ENCODE measurements around the gene LRRC56.
A peak's percentile ranks its signal among the peaks of the same experiment; 100 is the strongest.

Gene LRRC56

GRCh38 chr11:533586-534395 lies 3.5 kb upstream of the LRRC56 start:
- Histone ChIP-seq H3K27me3 (ENCODE audit: control insufficient read depth in 3 of 3, insufficient read depth in 3 of 3, low read depth in 1 of 3, low read length in 3 of 3) (peaks cover 0 to 27% (median 4%) of the 10 kb centered on the region in 3 experiments), H3K4me2 (ENCODE audit: insufficient read depth, low read length, poor library complexity, severe bottlenecking) (peak overlapping the region; percentile 86), H3K4ac (ENCODE audit: low read length) (peak overlapping the region; percentile 53), H4K91ac (ENCODE audit: low read depth, low read length, poor library complexity) (peak overlapping the region; percentile 53), H2BK12ac (ENCODE audit: low read length) (peak overlapping the region; percentile 88), H3K4me1 (ENCODE audit: control insufficient read depth in 2 of 2, insufficient read depth in 1 of 2, low read depth in 1 of 2, low read length in 2 of 2) (peaks cover 12 to 21% of the 10 kb centered on the region in 2 donors), H2BK15ac (ENCODE audit: low read length) (no peak overlapping the region), H2BK120ac (ENCODE audit: low read depth, low read length) (no peak overlapping the region), H3K27ac (replicated peaks; ENCODE audit: low read length) (no peak overlapping the region), H3K4me3 (ENCODE audit: low read length in 2 of 2) (peak overlapping the region in 1 of 2 donors; percentile 76), H3K36me3 (replicated peaks in 1 of 2; ENCODE audit: control insufficient read depth in 2 of 2, insufficient read depth in 2 of 2, low read length in 2 of 2) (peaks cover 22 to 33% of the 10 kb centered on the region in 2 donors), H3K79me1 (ENCODE audit: low read depth, low read length) (peaks cover 11% of the 10 kb centered on the region), H3K18ac (ENCODE audit: low read length) (no peak overlapping the region), H3K23ac (ENCODE audit: low read depth, low read length, poor library complexity) (peak overlapping the region; percentile 85), H3K9ac (ENCODE audit: low read depth, low read length, poor library complexity) (peak overlapping the region; percentile 91), H3K9me3 (replicated peaks in 1 of 2; ENCODE audit: control insufficient read depth in 2 of 2, insufficient read depth in 1 of 2, low read depth in 1 of 2, low read length in 2 of 2) (peaks cover 0 to 2% of the 10 kb centered on the region in 2 donors), H2AFZ (ENCODE audit: low read length) (no peak overlapping the region), H3K14ac (ENCODE audit: low read length) (peak overlapping the region; percentile 82), H4K8ac (ENCODE audit: low read depth, low read length) (no peak overlapping the region), H2BK5ac (ENCODE audit: low read length) (no peak overlapping the region), H2AK5ac (ENCODE audit: low read depth, low read length) (peak overlapping the region; percentile 88)
- DNase-seq (ENCODE audit: low spot score): no peak
- no CpG with 5 or more reads among the region's 37 CpGs for WGBS, 2 donors (ENCODE audit: extremely low coverage in 2 of 2, insufficient read length in 2 of 2, insufficient replicate concordance in 1 of 2)

GRCh38 chr11:534396-535209 lies 2.7 kb upstream of the LRRC56 start:
- Histone ChIP-seq H3K36me3 (replicated peaks in 1 of 2; ENCODE audit: control insufficient read depth in 2 of 2, insufficient read depth in 2 of 2, low read length in 2 of 2) (peaks cover 22 to 31% of the 10 kb centered on the region in 2 donors), H2BK120ac (ENCODE audit: low read depth, low read length) (no peak overlapping the region), H2BK12ac (ENCODE audit: low read length) (peak overlapping the region; percentile 58), H3K4me3 (ENCODE audit: low read length in 2 of 2) (peak overlapping the region; percentile 76 to 95), H3K18ac (ENCODE audit: low read length) (peak overlapping the region; percentile 94), H3K27me3 (ENCODE audit: control insufficient read depth in 3 of 3, insufficient read depth in 3 of 3, low read depth in 1 of 3, low read length in 3 of 3) (peaks cover 0 to 27% (median 4%) of the 10 kb centered on the region in 3 experiments), H3K14ac (ENCODE audit: low read length) (peak overlapping the region; percentile 94), H3K9me3 (replicated peaks in 1 of 2; ENCODE audit: control insufficient read depth in 2 of 2, insufficient read depth in 1 of 2, low read depth in 1 of 2, low read length in 2 of 2) (peaks cover 0 to 2% of the 10 kb centered on the region in 2 donors), H3K4ac (ENCODE audit: low read length) (peak overlapping the region; percentile 53), H2AFZ (ENCODE audit: low read length) (peak overlapping the region; percentile 45), H3K27ac (replicated peaks; ENCODE audit: low read length) (no peak overlapping the region), H3K9ac (ENCODE audit: low read depth, low read length, poor library complexity) (peak overlapping the region; percentile 91), H3K4me2 (ENCODE audit: insufficient read depth, low read length, poor library complexity, severe bottlenecking) (peak overlapping the region; percentile 86), H3K23ac (ENCODE audit: low read depth, low read length, poor library complexity) (peak overlapping the region; percentile 80), H2AK5ac (ENCODE audit: low read depth, low read length) (peak overlapping the region; percentile 88), H2BK15ac (ENCODE audit: low read length) (peak overlapping the region; percentile 75), H4K91ac (ENCODE audit: low read depth, low read length, poor library complexity) (peak overlapping the region; percentile 53), H3K4me1 (ENCODE audit: control insufficient read depth in 2 of 2, insufficient read depth in 1 of 2, low read depth in 1 of 2, low read length in 2 of 2) (peaks cover 12 to 21% of the 10 kb centered on the region in 2 donors), H3K79me1 (ENCODE audit: low read depth, low read length) (peaks cover 12% of the 10 kb centered on the region), H4K8ac (ENCODE audit: low read depth, low read length) (no peak overlapping the region), H2BK5ac (ENCODE audit: low read length) (no peak overlapping the region)
- no CpG with 5 or more reads among the region's 66 CpGs for WGBS, 2 donors (ENCODE audit: extremely low coverage in 2 of 2, insufficient read length in 2 of 2, insufficient replicate concordance in 1 of 2)
- DNase-seq (ENCODE audit: low spot score): no peak

GRCh38 chr11:535210-535518 lies 2.2 kb upstream of the LRRC56 start:
- H3K4me1 ChIP-seq (ENCODE audit: control insufficient read depth in 2 of 2, insufficient read depth in 1 of 2, low read depth in 1 of 2, low read length in 2 of 2): peaks cover 12 to 21% of the 10 kb centered on the region in 2 donors

More at GRCh38 chr11:535210-535518, 2.2 kb upstream of the LRRC56 start:
- Histone ChIP-seq H2AFZ (ENCODE audit: low read length) (no peak overlapping the region), H2BK12ac (ENCODE audit: low read length) (no peak overlapping the region), H2AK5ac (ENCODE audit: low read depth, low read length) (peak overlapping the region; percentile 88), H3K27ac (replicated peaks; ENCODE audit: low read length) (no peak overlapping the region), H3K23ac (ENCODE audit: low read depth, low read length, poor library complexity) (peak overlapping the region; percentile 80), H3K4me3 (ENCODE audit: low read length in 2 of 2) (peak overlapping the region; percentile 76 to 95), H3K9ac (ENCODE audit: low read depth, low read length, poor library complexity) (peak overlapping the region; percentile 91), H4K8ac (ENCODE audit: low read depth, low read length) (no peak overlapping the region), H2BK5ac (ENCODE audit: low read length) (no peak overlapping the region), H3K4ac (ENCODE audit: low read length) (no peak overlapping the region), H3K27me3 (ENCODE audit: control insufficient read depth in 3 of 3, insufficient read depth in 3 of 3, low read depth in 1 of 3, low read length in 3 of 3) (peaks cover 0 to 27% (median 4%) of the 10 kb centered on the region in 3 experiments), H3K36me3 (replicated peaks in 1 of 2; ENCODE audit: control insufficient read depth in 2 of 2, insufficient read depth in 2 of 2, low read length in 2 of 2) (peaks cover 22 to 31% of the 10 kb centered on the region in 2 donors), H3K18ac (ENCODE audit: low read length) (peak overlapping the region; percentile 94), H3K4me2 (ENCODE audit: insufficient read depth, low read length, poor library complexity, severe bottlenecking) (peak overlapping the region; percentile 86), H4K91ac (ENCODE audit: low read depth, low read length, poor library complexity) (no peak overlapping the region), H3K9me3 (replicated peaks in 1 of 2; ENCODE audit: control insufficient read depth in 2 of 2, insufficient read depth in 1 of 2, low read depth in 1 of 2, low read length in 2 of 2) (peaks cover 0 to 2% of the 10 kb centered on the region in 2 donors), H3K14ac (ENCODE audit: low read length) (no peak overlapping the region), H3K79me1 (ENCODE audit: low read depth, low read length) (peaks cover 12% of the 10 kb centered on the region), H2BK120ac (ENCODE audit: low read depth, low read length) (no peak overlapping the region), H2BK15ac (ENCODE audit: low read length) (no peak overlapping the region)
- WGBS, 2 donors (ENCODE audit: extremely low coverage in 2 of 2, insufficient read length in 2 of 2, insufficient replicate concordance in 1 of 2): no CpG with 5 or more reads among the region's 56 CpGs
- DNase-seq (ENCODE audit: low spot score): no peak

All from neuronal stem cell (in vitro differentiated cells).